Neuronal stem cell (in vitro differentiated cells): Measurements from ENCODE around the gene HEATR3.

ENCODE experiments used
- DNase-seq: peaks from one replicate; pipeline ENCODE4 v3.0.0-alpha.2; 2013; ENCODE audit warnings: low spot score
- H2AFZ ChIP-seq: one replicate; pipeline ENCODE4 v1.6.1; 2013; ENCODE audit warnings: mild to moderate bottlenecking, low read length, inconsistent platforms
- H2AK5ac ChIP-seq: 2 replicates; pipeline ENCODE4 v1.6.1; 2013; ENCODE audit warnings: low read depth, mild to moderate bottlenecking, inconsistent platforms, low read length, moderate library complexity, mixed read lengths
- H2BK120ac ChIP-seq: 2 replicates; pipeline ENCODE4 v1.6.1; 2013; ENCODE audit warnings: low read depth, mild to moderate bottlenecking, inconsistent platforms, low read length, moderate library complexity, mixed read lengths
- H2BK12ac ChIP-seq: one replicate; pipeline ENCODE4 v1.6.1; 2013; ENCODE audit warnings: low read length, inconsistent platforms
- H2BK15ac ChIP-seq: 2 replicates; pipeline ENCODE4 v1.6.1; 2013; ENCODE audit warnings: mild to moderate bottlenecking, low read length, inconsistent platforms, mixed read lengths
- H2BK5ac ChIP-seq: one replicate; pipeline ENCODE4 v1.6.1; 2013; ENCODE audit warnings: inconsistent platforms, mild to moderate bottlenecking, low read length, moderate library complexity
- H3K14ac ChIP-seq: one replicate; pipeline ENCODE4 v1.6.1; 2013; ENCODE audit warnings: low read length, inconsistent platforms
- H3K18ac ChIP-seq: 2 replicates; pipeline ENCODE4 v1.6.1; 2013; ENCODE audit warnings: low read length, inconsistent platforms
- H3K23ac ChIP-seq: 2 replicates; pipeline ENCODE4 v1.6.1; 2013; ENCODE audit warnings: low read depth, mild to moderate bottlenecking, mixed read lengths, low read length, inconsistent platforms; ENCODE audit not compliant: poor library complexity
- H3K27ac ChIP-seq: replicated peaks from 3 replicates; pipeline ENCODE4 v1.5.1; 2013; ENCODE audit warnings: low read length, inconsistent platforms
- H3K27me3 ChIP-seq, 3 experiments: 2 replicates each; pipeline ENCODE4 v1.6.1; 2013; ENCODE audit warnings: low read length in 3 of 3, mild to moderate bottlenecking in 2 of 3, inconsistent platforms in 1 of 3, low read depth in 1 of 3, mixed read lengths in 1 of 3, moderate library complexity in 1 of 3; ENCODE audit not compliant: control insufficient read depth in 3 of 3, insufficient read depth in 3 of 3
- H3K36me3 ChIP-seq, 2 donors: replicated peaks in 1 of 2; 2 replicates each; pipeline ENCODE4 v1.6.1; 2013; ENCODE audit warnings: low read length in 2 of 2; ENCODE audit not compliant: control insufficient read depth in 2 of 2, insufficient read depth in 2 of 2
- H3K4ac ChIP-seq: 2 replicates; pipeline ENCODE4 v1.6.1; 2013; ENCODE audit warnings: inconsistent platforms, mild to moderate bottlenecking, low read length, moderate library complexity
- H3K4me1 ChIP-seq, 2 donors: 1 replicate in 1 of 2; 2 replicates in 1 of 2; pipeline ENCODE4 v1.6.1; 2013; ENCODE audit warnings: low read length in 2 of 2, low read depth in 1 of 2; ENCODE audit not compliant: control insufficient read depth in 2 of 2, insufficient read depth in 1 of 2
- H3K4me2 ChIP-seq: one replicate; pipeline ENCODE4 v1.6.1; 2013; ENCODE audit warnings: mild to moderate bottlenecking, low read length, inconsistent platforms; ENCODE audit not compliant: insufficient read depth, poor library complexity, severe bottlenecking
- H3K4me3 ChIP-seq, 2 donors: 2 replicates each; pipeline ENCODE4 v1.5.1; 2013; ENCODE audit warnings: low read length in 2 of 2, mild to moderate bottlenecking in 2 of 2, inconsistent platforms in 1 of 2, moderate library complexity in 1 of 2
- H3K79me1 ChIP-seq: one replicate; pipeline ENCODE4 v1.6.1; 2013; ENCODE audit warnings: low read depth, mild to moderate bottlenecking, inconsistent platforms, low read length, moderate library complexity
- H3K9ac ChIP-seq: one replicate; pipeline ENCODE4 v1.6.1; 2013; ENCODE audit warnings: mild to moderate bottlenecking, low read depth, low read length, inconsistent platforms; ENCODE audit not compliant: poor library complexity
- H3K9me3 ChIP-seq, 2 donors: replicated peaks in 1 of 2; 2 replicates each; pipeline versions ENCODE3 to v1.6.1; 2013; ENCODE audit warnings: low read length in 2 of 2, mild to moderate bottlenecking in 2 of 2, inconsistent platforms in 1 of 2, low read depth in 1 of 2, mixed read lengths in 1 of 2, moderate library complexity in 1 of 2; ENCODE audit not compliant: control insufficient read depth in 2 of 2, insufficient read depth in 1 of 2
- H4K8ac ChIP-seq: one replicate; pipeline ENCODE4 v1.6.1; 2013; ENCODE audit warnings: low read depth, mild to moderate bottlenecking, inconsistent platforms, low read length, moderate library complexity
- H4K91ac ChIP-seq: one replicate; pipeline ENCODE4 v1.6.1; 2013; ENCODE audit warnings: low read length, low read depth, mild to moderate bottlenecking, inconsistent platforms; ENCODE audit not compliant: poor library complexity
- WGBS, 2 donors: extraction: QIAGEN DNeasy Blood & Tissue Kit; methylation state at CpG; one replicate each; pipeline ENCODE4 v1.1.7; 2013; ENCODE audit warnings: missing lambda C conversion rate in 2 of 2, mixed read lengths in 1 of 2; ENCODE audit not compliant: insufficient read length in 2 of 2, insufficient replicate concordance in 1 of 2; ENCODE audit errors: extremely low coverage in 2 of 2; 5-methylcytosine and 5-hydroxymethylcytosine counted together

HEATR3 gene

GRCh38 chr16:50079397-50080140 is 13.8 kb downstream of the HEATR3 start:
- H3K9me3 ChIP-seq = no peaks in the 10 kb centered on the region
- no CpG with 5 or more reads among the region's 9 CpGs for WGBS, 2 donors
- H2AFZ ChIP-seq = no peak overlapping the region
- H3K27ac ChIP-seq = no peak overlapping the region
- no peak overlapping the region for H4K8ac ChIP-seq
- H3K14ac ChIP-seq = no peak overlapping the region
- no peak overlapping the region for H3K23ac ChIP-seq
- no peak overlapping the region for H4K91ac ChIP-seq
- H2BK12ac ChIP-seq = no peak overlapping the region
- H3K36me3 ChIP-seq = peaks cover 8 to 38% of the 10 kb centered on the region in 2 donors
- no peaks in the 10 kb centered on the region for H3K4me1 ChIP-seq
- no peaks in the 10 kb centered on the region for H3K79me1 ChIP-seq
- no peak overlapping the region for H3K4ac ChIP-seq
- H3K18ac ChIP-seq = no peak overlapping the region
- no peak overlapping the region for H2BK15ac ChIP-seq
- no peak overlapping the region for H3K9ac ChIP-seq
- no peak for DNase-seq
- no peak overlapping the region for H2BK120ac ChIP-seq
- H3K27me3 ChIP-seq = no peaks in the 10 kb centered on the region
- H3K4me2 ChIP-seq = no peak overlapping the region
- H3K4me3 ChIP-seq = no peak overlapping the region
- H2AK5ac ChIP-seq = no peak overlapping the region
- no peak overlapping the region for H2BK5ac ChIP-seq

GRCh38 chr16:50081428-50082018 is 15.8 kb downstream of the HEATR3 start:
- no peaks in the 10 kb centered on the region for H3K79me1 ChIP-seq
- no peak overlapping the region for H2BK12ac ChIP-seq
- H4K91ac ChIP-seq = no peak overlapping the region
- WGBS, 2 donors = no CpG with 5 or more reads among the region's 7 CpGs
- peaks cover 11 to 56% of the 10 kb centered on the region in 2 donors for H3K36me3 ChIP-seq
- no peak overlapping the region for H4K8ac ChIP-seq
- no peak overlapping the region for H2BK120ac ChIP-seq
- no peak overlapping the region for H2BK15ac ChIP-seq
- H3K4me3 ChIP-seq = no peak overlapping the region
- H3K27ac ChIP-seq = no peak overlapping the region
- no peaks in the 10 kb centered on the region for H3K9me3 ChIP-seq
- no peak overlapping the region for H2AFZ ChIP-seq
- no peak overlapping the region for H3K14ac ChIP-seq
- H2AK5ac ChIP-seq = no peak overlapping the region
- H3K4me1 ChIP-seq = no peaks in the 10 kb centered on the region
- H2BK5ac ChIP-seq = no peak overlapping the region
- H3K18ac ChIP-seq = no peak overlapping the region
- H3K4me2 ChIP-seq = no peak overlapping the region
- no peak overlapping the region for H3K23ac ChIP-seq
- no peak for DNase-seq
- H3K9ac ChIP-seq = no peak overlapping the region
- H3K27me3 ChIP-seq = no peaks in the 10 kb centered on the region
- no peak overlapping the region for H3K4ac ChIP-seq

- Histone ChIP-seq H2BK5ac (no peak overlapping the region), H2AFZ (no peak overlapping the region)
- no CpG with 5 or more reads among the region's 8 CpGs for WGBS, 2 donors
These were observed 18.2 kb downstream of the HEATR3 start for GRCh38 chr16:50083996-50084395.

GRCh38 chr16:50086176-50086575 is 20.4 kb downstream of the HEATR3 start:
- Histone ChIP-seq H3K27ac (no peak overlapping the region), H3K14ac (no peak overlapping the region), H3K9me3 (peaks cover 0 to 4% of the 10 kb centered on the region in 2 donors), H4K8ac (no peak overlapping the region), H3K9ac (no peak overlapping the region), H4K91ac (no peak overlapping the region), H2BK15ac (no peak overlapping the region), H2BK5ac (no peak overlapping the region), H2BK120ac (no peak overlapping the region), H3K4ac (no peak overlapping the region), H3K4me2 (no peak overlapping the region), H3K18ac (no peak overlapping the region), H3K36me3 (peaks cover 12 to 38% of the 10 kb centered on the region in 2 donors), H2AK5ac (no peak overlapping the region), H3K27me3 (no peaks in the 10 kb centered on the region), H3K4me1 (no peaks in the 10 kb centered on the region), H3K23ac (no peak overlapping the region), H2AFZ (no peak overlapping the region), H3K4me3 (no peak overlapping the region), H2BK12ac (no peak overlapping the region), H3K79me1 (no peaks in the 10 kb centered on the region)
- WGBS, 2 donors = no CpG with 5 or more reads among the region's 6 CpGs
- DNase-seq = no peak

More at GRCh38 chr16:50083996-50084395, 18.2 kb downstream of the HEATR3 start:
- Histone ChIP-seq H3K79me1 (no peaks in the 10 kb centered on the region), H2BK12ac (no peak overlapping the region), H3K23ac (no peak overlapping the region), H3K27ac (no peak overlapping the region), H3K9me3 (peaks cover 0 to 4% of the 10 kb centered on the region in 2 donors), H2BK120ac (no peak overlapping the region), H3K9ac (no peak overlapping the region), H2BK15ac (no peak overlapping the region), H3K36me3 (peaks cover 16 to 54% of the 10 kb centered on the region in 2 donors), H3K14ac (no peak overlapping the region), H3K18ac (no peak overlapping the region), H4K8ac (no peak overlapping the region), H3K4ac (no peak overlapping the region), H4K91ac (no peak overlapping the region), H3K4me1 (no peaks in the 10 kb centered on the region), H3K27me3 (no peaks in the 10 kb centered on the region), H2AK5ac (no peak overlapping the region), H3K4me2 (no peak overlapping the region), H3K4me3 (no peak overlapping the region)
- no peak for DNase-seq
